Heart left ventricle (tissue), 13 donors: ENCODE measurements around the gene HSD17B8.

Source experiments
- POLR2A ChIP-seq, 2 donors: fragments of 450-650 bp; IDR thresholded peaks; one replicate each; pipeline ENCODE4 v1.6.1; 2017; ENCODE audit warnings: antibody characterized with exemption in 2 of 2, mild to moderate bottlenecking in 2 of 2, moderate library complexity in 2 of 2
- TF ChIP-seq, protein P1 (sequence below), 12 donors: fragments of 200-600 bp; sonication (generic) in 4 of 12; IDR thresholded peaks; one replicate each; pipeline versions ENCODE4 v1.5.0 to v1.8.0; 2018 to 2022; ENCODE audit warnings: antibody characterized with exemption in 12 of 12, mild to moderate bottlenecking in 5 of 12
- donor health status: ischemic (EF 13 %, LVEDD 7.1; RV severe dilation, severe dysfunction).
- donor health status: DM: no; HTN: yes; CAD: no.
- donor health status: DM: no; HTN: no; CAD: no.
- donor health status: ischemic (EF 25% LVEDD 6.9; RV normal size, moderate dysfunction).
- donor health status: ischemic (EF 25% LVEDD 5.7; RV mildly dilated, moderate dysfunction).
- donor health status: ischemic (EF 35%, LVEDD 5.7; RV mildly dilated, moderate dysfunction).
- donor health status: nonischemic (EF 11% LVEDD 7.7; RV severe dilation, severe dysfunction).
- donor health status: DM: yes; HTN: yes; CAD: no.
- donor health status: PGD.
- donor health status: ischemic (EF 29% LVEDD 5.4; RV normal size, mild dysfunction).
- donor health status: nonischemic (EF 23%, LVEDD 6.1; RV moderate dilation, normal function).

DNA sequence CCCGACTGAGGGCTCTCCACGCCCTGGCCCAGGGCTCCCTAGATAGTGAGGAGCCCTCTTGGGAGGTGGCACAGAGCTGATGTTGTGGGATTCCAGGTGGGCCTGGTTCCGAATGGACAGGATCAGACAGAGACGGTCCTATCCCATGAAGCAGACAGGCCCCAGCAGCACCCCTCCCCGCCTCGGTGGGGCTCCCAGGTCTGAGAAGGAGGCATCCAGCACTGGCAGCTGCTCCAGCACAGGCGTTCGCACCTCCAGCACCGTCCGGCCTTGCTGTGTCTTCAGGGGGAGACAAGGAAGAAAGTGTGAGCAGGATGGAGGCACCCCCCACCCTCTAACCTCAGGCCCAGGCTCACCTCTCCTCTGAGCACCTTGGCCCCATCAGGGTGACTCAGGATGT, 40.9 kb upstream of the HSD17B8 start:
- TF ChIP-seq, protein P1, sequence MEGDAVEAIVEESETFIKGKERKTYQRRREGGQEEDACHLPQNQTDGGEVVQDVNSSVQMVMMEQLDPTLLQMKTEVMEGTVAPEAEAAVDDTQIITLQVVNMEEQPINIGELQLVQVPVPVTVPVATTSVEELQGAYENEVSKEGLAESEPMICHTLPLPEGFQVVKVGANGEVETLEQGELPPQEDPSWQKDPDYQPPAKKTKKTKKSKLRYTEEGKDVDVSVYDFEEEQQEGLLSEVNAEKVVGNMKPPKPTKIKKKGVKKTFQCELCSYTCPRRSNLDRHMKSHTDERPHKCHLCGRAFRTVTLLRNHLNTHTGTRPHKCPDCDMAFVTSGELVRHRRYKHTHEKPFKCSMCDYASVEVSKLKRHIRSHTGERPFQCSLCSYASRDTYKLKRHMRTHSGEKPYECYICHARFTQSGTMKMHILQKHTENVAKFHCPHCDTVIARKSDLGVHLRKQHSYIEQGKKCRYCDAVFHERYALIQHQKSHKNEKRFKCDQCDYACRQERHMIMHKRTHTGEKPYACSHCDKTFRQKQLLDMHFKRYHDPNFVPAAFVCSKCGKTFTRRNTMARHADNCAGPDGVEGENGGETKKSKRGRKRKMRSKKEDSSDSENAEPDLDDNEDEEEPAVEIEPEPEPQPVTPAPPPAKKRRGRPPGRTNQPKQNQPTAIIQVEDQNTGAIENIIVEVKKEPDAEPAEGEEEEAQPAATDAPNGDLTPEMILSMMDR (IDR thresholded peaks at IDR 0.05): no peak
- TF ChIP-seq POLR2A (IDR thresholded peaks at IDR 0.05): no peak
